H9 (cell line): Measurements from ENCODE around the gene PHC3. TPM values are rescaled to one million over a fixed set of nuclear protein-coding genes. Genes with fewer than 3 reads are reported as not detected.

Experiments
- DNase-seq: peaks from one replicate; pipeline ENCODE4 v3.0.0-alpha.2; 2017
- H2AFZ ChIP-seq: one replicate; pipeline ENCODE4 v1.6.1; 2013; ENCODE audit warnings: mild to moderate bottlenecking, low read length, control low read depth, moderate library complexity
- H2AK5ac ChIP-seq: 2 replicates; pipeline ENCODE4 v1.6.1; 2013; ENCODE audit warnings: low read length, control low read depth, mixed read lengths; ENCODE audit not compliant: insufficient read length
- H2BK120ac ChIP-seq: one replicate; pipeline ENCODE4 v1.6.1; 2013; ENCODE audit warnings: low read depth, mild to moderate bottlenecking, low read length, control low read depth, inconsistent platforms; ENCODE audit not compliant: poor library complexity, severe bottlenecking
- H2BK12ac ChIP-seq: 2 replicates; pipeline ENCODE4 v1.6.1; 2013; ENCODE audit warnings: low read length, control low read depth, mixed read lengths, low read depth; ENCODE audit not compliant: insufficient read length
- H2BK15ac ChIP-seq: 2 replicates; pipeline ENCODE4 v1.6.1; 2013; ENCODE audit warnings: low read depth, low read length, control low read depth
- H2BK20ac ChIP-seq: one replicate; pipeline ENCODE4 v1.6.1; 2013; ENCODE audit warnings: low read depth, mild to moderate bottlenecking, low read length, control low read depth, inconsistent platforms; ENCODE audit not compliant: poor library complexity, severe bottlenecking
- H2BK5ac ChIP-seq: 2 replicates; pipeline ENCODE4 v1.6.1; 2013; ENCODE audit warnings: low read length, control low read depth, mixed read lengths; ENCODE audit not compliant: insufficient read length
- H3K14ac ChIP-seq: 2 replicates; pipeline ENCODE4 v1.6.1; 2013; ENCODE audit warnings: low read length, control low read depth; ENCODE audit not compliant: insufficient read depth
- H3K18ac ChIP-seq: 2 replicates; pipeline ENCODE4 v1.6.1; 2013; ENCODE audit warnings: low read depth, mild to moderate bottlenecking, mixed read lengths, low read length, control low read depth; ENCODE audit not compliant: insufficient read length
- H3K23ac ChIP-seq: 2 replicates; pipeline ENCODE4 v1.6.1; 2013; ENCODE audit warnings: low read length, control low read depth, mixed read lengths, low read depth; ENCODE audit not compliant: insufficient read length
- H3K23me2 ChIP-seq: 2 replicates; pipeline ENCODE4 v1.6.1; 2013; ENCODE audit warnings: low read depth, mild to moderate bottlenecking, mixed read lengths, low read length, control low read depth; ENCODE audit not compliant: insufficient read length, poor library complexity, severe bottlenecking
- H3K27ac ChIP-seq: 2 replicates; pipeline ENCODE4 v1.5.1; 2013; ENCODE audit warnings: low read length, control low read depth, mixed read lengths, low read depth; ENCODE audit not compliant: insufficient read length
- H3K27me3 ChIP-seq: 2 replicates; pipeline ENCODE4 v1.6.1; 2013; ENCODE audit warnings: low read length, control low read depth, inconsistent platforms; ENCODE audit not compliant: insufficient read depth
- H3K4ac ChIP-seq: 2 replicates; pipeline ENCODE4 v1.6.1; 2013; ENCODE audit warnings: low read depth, mild to moderate bottlenecking, control low read depth, inconsistent platforms, low read length, moderate library complexity
- H3K4me1 ChIP-seq: 2 replicates; pipeline ENCODE4 v1.6.1; 2013; ENCODE audit warnings: low read length, control low read depth, inconsistent platforms; ENCODE audit not compliant: insufficient read depth
- H3K4me2 ChIP-seq: 2 replicates; pipeline ENCODE4 v1.6.1; 2013; ENCODE audit warnings: low read length, control low read depth, mixed read lengths; ENCODE audit not compliant: insufficient read length, insufficient read depth
- H3K56ac ChIP-seq: 2 replicates; pipeline ENCODE4 v1.6.1; 2013; ENCODE audit warnings: low read depth, mild to moderate bottlenecking, mixed read lengths, low read length, control low read depth; ENCODE audit not compliant: insufficient read length
- H3K79me1 ChIP-seq: 2 replicates; pipeline ENCODE4 v1.6.1; 2013; ENCODE audit warnings: low read depth, mild to moderate bottlenecking, moderate library complexity, low read length, control low read depth, inconsistent platforms; ENCODE audit not compliant: insufficient read depth, poor library complexity, severe bottlenecking
- H3K79me2 ChIP-seq: 2 replicates; pipeline ENCODE4 v1.6.1; 2013; ENCODE audit warnings: low read length, control low read depth, inconsistent platforms; ENCODE audit not compliant: insufficient read depth
- H3K9ac ChIP-seq: 2 replicates; pipeline ENCODE4 v1.6.1; 2013; ENCODE audit warnings: low read length, control low read depth, mixed read lengths; ENCODE audit not compliant: insufficient read length; ENCODE audit errors: extremely low read depth
- H3K9me3 ChIP-seq: one replicate; pipeline ENCODE4 v1.6.1; 2013; ENCODE audit warnings: low read depth, low read length, inconsistent platforms; ENCODE audit not compliant: control insufficient read depth
- H3T11ph ChIP-seq: one replicate; pipeline ENCODE4 v1.6.1; 2013; ENCODE audit warnings: mild to moderate bottlenecking, low read length, control low read depth, inconsistent platforms
- H4K20me1 ChIP-seq: one replicate; pipeline ENCODE4 v1.6.1; 2013; ENCODE audit not compliant: control insufficient read depth, insufficient read length, insufficient read depth
- H4K5ac ChIP-seq: 2 replicates; pipeline ENCODE4 v1.6.1; 2013; ENCODE audit warnings: low read depth, mild to moderate bottlenecking, mixed read lengths, low read length, control low read depth; ENCODE audit not compliant: insufficient read length
- H4K8ac ChIP-seq: replicated peaks from 2 replicates; pipeline ENCODE4 v1.6.1; 2013; ENCODE audit warnings: low read length, control low read depth, mixed read lengths, low read depth; ENCODE audit not compliant: insufficient read length
- H4K91ac ChIP-seq: 2 replicates; pipeline ENCODE4 v1.6.1; 2013; ENCODE audit warnings: low read depth, mild to moderate bottlenecking, moderate library complexity, mixed read lengths, low read length, control low read depth; ENCODE audit not compliant: insufficient read length
- H3K27ac Mint-ChIP-seq, 3 experiments: 2 replicates in 2 of 3; 3 replicates in 1 of 3; pipeline ENCODE4 v1.8.0; 2020 to 2021; ENCODE audit warnings: mixed read lengths in 3 of 3, mild to moderate bottlenecking in 1 of 3, moderate library complexity in 1 of 3
- H3K27me3 Mint-ChIP-seq: 2 replicates; pipeline ENCODE4 v1.8.0; 2021; ENCODE audit warnings: low read depth, mild to moderate bottlenecking, moderate library complexity, mixed read lengths
- H3K36me3 Mint-ChIP-seq, 3 experiments: 2 replicates in 2 of 3; 3 replicates in 1 of 3; pipeline ENCODE4 v1.8.0; 2020 to 2021; ENCODE audit warnings: low read depth in 3 of 3, mixed read lengths in 3 of 3; ENCODE audit not compliant: insufficient read depth in 1 of 3
- H3K4me1 Mint-ChIP-seq, 2 experiments: 2 replicates each; pipeline ENCODE4 v1.8.0; 2020; ENCODE audit warnings: mixed read lengths in 2 of 2
- H3K4me3 Mint-ChIP-seq, 2 experiments: 2 replicates in 1 of 2; 3 replicates in 1 of 2; pipeline ENCODE4 v1.8.0; 2020 to 2021; ENCODE audit warnings: mild to moderate bottlenecking in 2 of 2, mixed read lengths in 2 of 2, moderate library complexity in 1 of 2
- H3K9me3 Mint-ChIP-seq, 2 experiments: 2 replicates in 1 of 2; 3 replicates in 1 of 2; pipeline ENCODE4 v1.8.0; 2020; ENCODE audit warnings: mild to moderate bottlenecking in 2 of 2, mixed read lengths in 2 of 2, moderate library complexity in 1 of 2
- CTCF ChIP-seq: fragments of 200-600 bp; sonication (generic); conservative IDR thresholded peaks from 3 replicates; pipeline ENCODE4 v1.8.0; 2021; ENCODE audit warnings: antibody characterized with exemption, mild to moderate bottlenecking
- WGBS: extraction: QIAGEN DNeasy Blood & Tissue Kit; methylation state at CpG from one replicate; pipeline ENCODE4 v1.1.7; 2013; ENCODE audit warnings: missing lambda C conversion rate, low lambda C conversion rate, mixed read lengths; ENCODE audit not compliant: insufficient read length; ENCODE audit errors: extremely low coverage; 5-methylcytosine and 5-hydroxymethylcytosine counted together
- total RNA-seq: library from RNA; stranded (reverse); gene quantifications from 2 replicates; pipeline ENCODE4 v1.2.1, GENCODE V29; 2021

The PHC3 gene
- total RNA-seq, 1 experiment from 2014 or later: 26.4 TPM

GRCh38 chr3:170164717-170165116, 16.8 kb downstream of the PHC3 start:
- Histone ChIP-seq H4K8ac (no peak overlapping the region), H3K4me1 (no peaks in the 10 kb centered on the region), H3K23ac (no peak overlapping the region), H4K91ac (no peak overlapping the region), H3K56ac (no peak overlapping the region), H3K9ac (no peak overlapping the region), H2BK20ac (no peak overlapping the region), H4K20me1 (no peaks in the 10 kb centered on the region), H3K79me2 (peaks cover 3% of the 10 kb centered on the region; the same call in 1 of the 2 replicates), H3K27me3 (no peaks in the 10 kb centered on the region), H3K9me3 (no peaks in the 10 kb centered on the region), H3K27ac (no peak overlapping the region), H2BK15ac (no peak overlapping the region), H4K5ac (no peak overlapping the region), H2BK12ac (no peak overlapping the region), H3K23me2 (no peaks in the 10 kb centered on the region), H3K79me1 (peaks cover 2% of the 10 kb centered on the region), H3T11ph (no peak overlapping the region), H2BK120ac (no peak overlapping the region), H3K4me2 (no peak overlapping the region), H2AK5ac (no peak overlapping the region), H3K14ac (no peak overlapping the region), H2BK5ac (no peak overlapping the region), H2AFZ (no peak overlapping the region), H3K4ac (no peak overlapping the region), H3K18ac (no peak overlapping the region)
- Mint-ChIP-seq H3K27ac (peak overlapping the region in 1 of 3 experiments; percentile 0; a peak in 2 of 7 replicates), H3K27me3 (no peaks in the 10 kb centered on the region), H3K36me3 (peaks cover 50 to 70% (median 69%) of the 10 kb centered on the region in 3 experiments), H3K4me1 (no peaks in the 10 kb centered on the region), H3K4me3 (no peak overlapping the region), H3K9me3 (peaks cover 14% of the 10 kb centered on the region in 2 experiments; a peak in 4 of 5 replicates)
- WGBS: no CpG with 5 or more reads among the region's 2 CpGs
- TF ChIP-seq CTCF: no peak
- DNase-seq: no peak
